Stimulated activated naive CD8-positive, alpha-beta T cell treated with anti-CD3 and anti-CD28 coated beads, Interleukin-15, amount 100 ng/mL, for 72 hours (primary cell): ENCODE measurements around the gene CST9.
"Not testable (repeated sequence)": the region's sequence is repeated elsewhere in the genome, so short reads cannot be mapped to it uniquely, and the experiment has no call there.

Experiments used
- ATAC-seq: fragments of 150-1000 bp; cut with Tn5 transposase; 2 replicates; pipeline ENCODE4 v1.10.0; 2021; ENCODE audit warnings: mild to moderate bottlenecking, moderate library complexity
- DNase-seq, 2 donors: peaks; one replicate each; pipeline ENCODE4 v3.0.0; 2021 to 2022
- H3K27ac Mint-ChIP-seq, 2 donors: one replicate each; pipeline ENCODE4 v1.8.0; 2022; ENCODE audit warnings: mild to moderate bottlenecking in 2 of 2, mixed read lengths in 2 of 2, moderate library complexity in 2 of 2
- H3K27me3 Mint-ChIP-seq: one replicate; pipeline ENCODE4 v1.8.0; 2022; ENCODE audit warnings: mixed read lengths
- H3K4me1 Mint-ChIP-seq: one replicate; pipeline ENCODE4 v1.8.0; 2022; ENCODE audit warnings: mild to moderate bottlenecking, mixed read lengths
- H3K4me3 Mint-ChIP-seq, 2 donors: one replicate each; pipeline ENCODE4 v1.8.0; 2022; ENCODE audit warnings: mild to moderate bottlenecking in 2 of 2, mixed read lengths in 2 of 2, moderate library complexity in 1 of 2
- H3K9me3 Mint-ChIP-seq, 2 donors: one replicate each; pipeline ENCODE4 v1.8.0; 2022; ENCODE audit warnings: mixed read lengths in 2 of 2

Gene CST9

GRCh38 chr20:23587631-23588030, 18.1 kb downstream of the CST9 start:
- H3K4me1 Mint-ChIP-seq, result no peaks in the 10 kb centered on the region
- H3K4me3 Mint-ChIP-seq, result no peak overlapping the region
- no peak for ATAC-seq
- H3K27me3 Mint-ChIP-seq, result peaks cover 28% of the 10 kb centered on the region
- DNase-seq, result no peak
- H3K9me3 Mint-ChIP-seq, result no peaks in the 10 kb centered on the region
- peak overlapping the region; percentile 30 to 85 for H3K27ac Mint-ChIP-seq

GRCh38 chr20:23586735-23587525, 18.8 kb downstream of the CST9 start:
- ATAC-seq, result no peak
- Mint-ChIP-seq H3K4me3 (no peak overlapping the region), H3K4me1 (no peaks in the 10 kb centered on the region), H3K9me3 (no peaks in the 10 kb centered on the region), H3K27me3 (peaks cover 35% of the 10 kb centered on the region), H3K27ac (no peak overlapping the region)
- DNase-seq, result no peak

DNA sequence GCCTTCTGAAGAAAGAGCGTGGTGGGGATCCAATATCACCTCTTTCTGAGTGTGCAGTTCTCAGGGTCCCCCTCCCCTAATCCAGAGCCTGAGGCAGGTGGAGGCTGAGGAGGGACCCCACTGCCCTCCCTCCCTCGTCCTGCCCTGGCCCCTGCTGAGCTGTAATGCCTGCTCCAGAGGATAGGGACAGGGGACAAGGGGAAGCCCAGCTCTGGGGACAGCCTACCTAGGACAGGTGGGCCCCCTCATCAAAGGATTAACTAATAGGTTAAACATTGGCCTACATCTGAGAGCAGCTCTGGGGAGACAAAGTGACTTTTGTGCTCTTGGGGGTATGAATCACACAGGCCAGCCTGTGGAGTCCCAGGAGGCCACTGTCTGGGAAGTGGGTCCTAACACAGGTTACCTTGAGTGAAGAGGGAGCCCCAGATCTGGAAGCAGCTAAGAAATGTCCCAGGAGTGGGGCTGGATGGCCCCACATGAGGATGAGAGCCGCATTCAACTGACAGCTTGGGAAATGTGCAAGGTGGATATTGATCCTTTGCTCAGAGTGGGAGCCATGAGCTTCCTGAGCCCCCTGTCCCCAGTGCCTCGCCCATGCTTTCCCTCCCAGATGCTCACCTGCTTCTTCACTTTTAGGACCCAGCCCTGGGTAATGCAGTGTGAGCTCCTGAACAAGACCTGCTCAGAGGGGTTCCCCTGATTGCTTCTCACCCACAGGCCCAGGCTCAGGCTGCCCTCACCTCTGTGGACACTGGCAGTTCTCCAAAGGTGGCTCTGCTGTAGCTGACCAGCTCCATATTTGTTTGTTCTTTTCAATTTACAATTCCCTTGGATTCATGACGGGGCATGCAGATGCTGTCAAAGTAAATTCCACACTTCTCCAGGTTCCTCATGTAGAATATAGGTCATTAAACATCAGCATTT, 19.6 kb downstream of the CST9 start:
- Mint-ChIP-seq H3K4me3 (no peak overlapping the region), H3K4me1 (no peaks in the 10 kb centered on the region), H3K9me3 (peaks cover 4 to 5% of the 10 kb centered on the region in 2 donors), H3K27ac (no peak overlapping the region), H3K27me3 (peaks cover 42% of the 10 kb centered on the region)
- DNase-seq, result no peak
- ATAC-seq, result no peak

DNA sequence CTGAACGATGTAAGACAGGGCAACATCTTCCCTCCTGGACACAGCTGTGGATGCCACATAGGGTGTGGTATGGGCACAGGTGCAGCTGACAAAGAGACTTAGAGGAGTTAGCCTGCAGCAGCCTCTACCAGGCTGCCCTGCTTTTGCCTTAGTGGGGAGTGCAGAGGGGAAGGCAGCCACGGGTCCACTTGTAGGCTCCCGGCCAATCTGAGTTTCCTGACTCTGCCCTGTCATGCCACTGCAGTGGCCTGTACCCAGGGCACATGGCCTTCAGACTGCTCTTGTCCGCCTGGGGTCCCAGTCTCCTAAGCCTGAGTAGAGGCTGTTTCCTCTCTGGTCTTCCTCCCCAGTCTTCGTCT, 20.3 kb downstream of the CST9 start:
- DNase-seq (no peak), ATAC-seq (no peak)
- H3K27me3 Mint-ChIP-seq, result peaks cover 45% of the 10 kb centered on the region
- H3K27ac Mint-ChIP-seq, result no peak overlapping the region
- H3K4me3 Mint-ChIP-seq, result no peak overlapping the region
- peaks cover 11% of the 10 kb centered on the region in 2 donors for H3K9me3 Mint-ChIP-seq
- H3K4me1 Mint-ChIP-seq, result no peaks in the 10 kb centered on the region

DNA sequence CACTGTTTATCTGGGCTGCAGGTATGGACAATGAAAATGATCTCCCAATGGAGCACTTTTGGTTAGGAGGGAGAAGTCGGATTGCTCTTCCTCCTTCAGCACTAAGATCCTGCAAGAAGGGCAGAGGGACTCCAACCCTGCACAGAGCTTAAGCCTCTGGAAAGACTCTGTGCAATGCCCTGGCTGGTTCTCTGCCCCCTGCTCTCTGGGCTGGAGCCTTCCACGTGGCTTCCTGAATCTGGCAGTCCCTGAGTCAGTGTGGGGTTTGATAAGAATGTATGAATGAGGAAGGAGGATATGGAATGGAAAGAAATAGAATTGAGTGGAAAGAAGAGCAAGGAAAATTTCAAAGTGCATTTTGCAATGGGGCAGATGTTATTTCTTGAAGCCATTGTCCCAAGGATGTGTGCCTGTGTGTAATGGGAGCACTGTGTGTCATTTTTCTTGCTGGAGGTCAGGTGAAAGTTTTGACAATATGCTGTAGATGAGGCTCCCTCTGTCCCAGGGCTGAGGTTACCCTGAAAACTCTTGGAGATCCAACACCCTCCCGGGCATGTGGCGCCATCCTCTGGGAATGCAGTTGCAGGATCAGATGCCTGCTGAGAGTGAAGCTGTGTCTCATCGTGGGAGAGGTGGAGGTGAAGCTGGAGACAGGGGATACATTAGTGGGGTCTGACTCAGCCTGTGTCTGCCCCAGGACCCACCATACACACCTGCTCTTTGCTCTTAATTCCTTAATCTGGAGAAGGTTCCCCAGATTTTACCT, 21.1 kb downstream of the CST9 start:
- H3K9me3 Mint-ChIP-seq, result peaks cover 12% of the 10 kb centered on the region in 2 donors
- ATAC-seq, result no peak
- H3K27me3 Mint-ChIP-seq, result peaks cover 45% of the 10 kb centered on the region
- H3K4me1 Mint-ChIP-seq, result no peaks in the 10 kb centered on the region
- H3K4me3 Mint-ChIP-seq, result no peak overlapping the region
- peak overlapping the region in 1 of 2 donors; percentile 23 for H3K27ac Mint-ChIP-seq
- DNase-seq, result no peak

- Mint-ChIP-seq H3K4me3 (no peak overlapping the region), H3K9me3 (peaks cover 12% of the 10 kb centered on the region in 2 donors), H3K4me1 (no peaks in the 10 kb centered on the region), H3K27ac (no peak overlapping the region), H3K27me3 (peaks cover 45% of the 10 kb centered on the region)
- no peak for DNase-seq
- ATAC-seq, result no peak
Observed at GRCh38 chr20:23583526-23583925, 22.2 kb downstream of the CST9 start.

DNA sequence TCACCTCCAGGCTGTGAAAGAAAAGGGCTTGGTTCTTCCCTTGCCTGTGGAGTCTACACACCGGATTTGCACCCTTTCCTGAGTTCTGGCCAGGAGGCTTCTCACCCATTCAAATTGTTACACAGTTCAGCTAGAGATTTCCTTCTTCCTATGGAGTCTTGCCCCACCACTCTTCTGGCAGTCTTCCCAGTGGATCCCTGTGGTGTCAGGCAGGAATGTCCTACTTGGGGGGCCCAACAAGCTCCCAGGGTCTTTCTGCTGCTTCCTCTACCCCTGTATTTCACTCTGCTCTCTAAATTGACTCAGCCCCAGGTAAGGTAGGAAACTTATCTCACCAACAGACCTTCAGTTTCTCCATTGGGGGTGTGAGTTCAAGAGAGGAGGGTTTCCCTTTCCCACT, 23.4 kb downstream of the CST9 start:
- Mint-ChIP-seq H3K27me3 (peaks cover 45% of the 10 kb centered on the region), H3K4me3 (no peak overlapping the region), H3K4me1 (no peaks in the 10 kb centered on the region), H3K27ac (peak overlapping the region in 1 of 2 donors; percentile 61), H3K9me3 (peaks cover 12% of the 10 kb centered on the region in 2 donors)
- DNase-seq (no peak), ATAC-seq (no peak)

- H3K27ac Mint-ChIP-seq, DNase-seq, H3K4me3 Mint-ChIP-seq, H3K4me1 Mint-ChIP-seq, ATAC-seq: not testable (repeated sequence)
- Mint-ChIP-seq H3K27me3 (peaks cover 45% of the 10 kb centered on the region), H3K9me3 (peaks cover 12% of the 10 kb centered on the region in 2 donors)
Observed at GRCh38 chr20:23581833-23582232, 23.9 kb downstream of the CST9 start.

- Mint-ChIP-seq H3K4me1 (no peaks in the 10 kb centered on the region), H3K27ac (no peak overlapping the region), H3K4me3 (no peak overlapping the region), H3K27me3 (no peaks in the 10 kb centered on the region), H3K9me3 (no peaks in the 10 kb centered on the region)
- ATAC-seq (no peak), DNase-seq (no peak)
Observed at GRCh38 chr20:23574977-23575376, 30.7 kb downstream of the CST9 start.

GRCh38 chr20:23570178-23570760, 35.4 kb downstream of the CST9 start:
- Mint-ChIP-seq H3K4me1 (no peaks in the 10 kb centered on the region), H3K9me3 (no peaks in the 10 kb centered on the region), H3K27ac (no peak overlapping the region), H3K4me3 (no peak overlapping the region), H3K27me3 (peaks cover 9% of the 10 kb centered on the region)
- ATAC-seq (no peak), DNase-seq (no peak)

DNA sequence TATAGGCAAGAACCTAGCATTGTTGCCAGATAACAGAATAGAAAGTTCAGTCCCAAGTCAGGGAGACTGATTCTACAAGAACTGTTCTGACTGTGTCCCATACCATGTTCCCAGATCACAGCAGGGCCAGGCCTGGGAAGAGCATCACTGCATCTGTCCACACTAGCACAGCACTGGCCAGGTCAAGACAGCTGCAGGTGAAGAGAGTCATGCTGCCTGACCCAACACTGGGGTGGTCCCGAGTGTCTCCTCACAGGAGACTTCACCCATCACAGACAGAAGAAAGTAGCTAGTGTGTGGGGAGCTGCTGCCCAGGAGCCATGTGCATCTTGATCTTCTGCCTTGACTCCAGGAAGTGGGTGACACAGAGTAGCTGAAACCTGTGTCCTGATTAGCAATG, 36.1 kb downstream of the CST9 start:
- Mint-ChIP-seq H3K27me3 (peaks cover 9% of the 10 kb centered on the region), H3K4me3 (no peak overlapping the region), H3K9me3 (no peaks in the 10 kb centered on the region), H3K27ac (no peak overlapping the region), H3K4me1 (no peaks in the 10 kb centered on the region)
- no peak for ATAC-seq
- no peak for DNase-seq

DNA sequence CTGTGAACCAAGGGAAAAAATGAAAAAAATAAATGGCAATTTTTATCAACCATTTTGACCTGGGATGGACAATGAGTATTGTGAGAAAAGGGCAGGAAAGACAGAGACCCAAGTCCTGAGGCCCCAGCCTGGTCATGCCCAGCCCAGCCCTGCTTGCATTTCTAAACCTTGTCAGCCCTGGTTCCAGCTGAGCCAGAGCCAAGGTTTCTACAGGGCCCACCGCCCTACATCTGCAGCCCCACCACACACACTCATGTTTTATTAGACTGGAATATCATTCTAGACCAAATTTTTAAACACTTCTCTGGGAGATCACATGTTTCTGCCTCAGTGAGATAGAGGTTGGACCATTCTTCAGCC, 36.8 kb downstream of the CST9 start:
- Mint-ChIP-seq H3K4me3 (no peak overlapping the region), H3K4me1 (no peaks in the 10 kb centered on the region), H3K27me3 (peaks cover 14% of the 10 kb centered on the region), H3K27ac (no peak overlapping the region), H3K9me3 (no peaks in the 10 kb centered on the region)
- DNase-seq (no peak), ATAC-seq (no peak)

GRCh38 chr20:23568320-23568970, 37.3 kb downstream of the CST9 start, which contains the start of gene CST9L:
Gene CST9L, minus strand, starts transcription at chr20:23568484. Its CDS starts 34 bp downstream, at chr20:23568450.
- no peak for ATAC-seq
- peaks cover 15% of the 10 kb centered on the region for H3K27me3 Mint-ChIP-seq
- no peaks in the 10 kb centered on the region for H3K9me3 Mint-ChIP-seq
- no peaks in the 10 kb centered on the region for H3K4me1 Mint-ChIP-seq
- no peak for DNase-seq
- no peak within 1 kb of the TSS for H3K4me3 Mint-ChIP-seq
- no peak within 1 kb of the TSS for H3K27ac Mint-ChIP-seq

GRCh38 chr20:23566199-23566932, 39.4 kb downstream of the CST9 start:
- no peak overlapping the region for H3K27ac Mint-ChIP-seq
- peaks cover 0 to 18% of the 10 kb centered on the region in 2 donors for H3K9me3 Mint-ChIP-seq
- no peaks in the 10 kb centered on the region for H3K4me1 Mint-ChIP-seq
- peaks cover 15% of the 10 kb centered on the region for H3K27me3 Mint-ChIP-seq
- no peak overlapping the region for H3K4me3 Mint-ChIP-seq
- DNase-seq, result no peak
- no peak for ATAC-seq
